GM12873 (cell line): ENCODE measurements around the gene ZNF624.
A peak's percentile ranks its signal among the peaks of the same experiment; 100 is the strongest.

Source experiments
- TF ChIP-seq, protein P1 (sequence below): IDR thresholded peaks from 2 replicates; pipeline ENCODE4 v1.5.1; 2012; ENCODE audit warnings: low read depth, mild to moderate bottlenecking, moderate library complexity, low read length, control low read depth; ENCODE audit not compliant: insufficient read depth; ENCODE audit errors: missing control alignments

ZNF624 gene

DNA sequence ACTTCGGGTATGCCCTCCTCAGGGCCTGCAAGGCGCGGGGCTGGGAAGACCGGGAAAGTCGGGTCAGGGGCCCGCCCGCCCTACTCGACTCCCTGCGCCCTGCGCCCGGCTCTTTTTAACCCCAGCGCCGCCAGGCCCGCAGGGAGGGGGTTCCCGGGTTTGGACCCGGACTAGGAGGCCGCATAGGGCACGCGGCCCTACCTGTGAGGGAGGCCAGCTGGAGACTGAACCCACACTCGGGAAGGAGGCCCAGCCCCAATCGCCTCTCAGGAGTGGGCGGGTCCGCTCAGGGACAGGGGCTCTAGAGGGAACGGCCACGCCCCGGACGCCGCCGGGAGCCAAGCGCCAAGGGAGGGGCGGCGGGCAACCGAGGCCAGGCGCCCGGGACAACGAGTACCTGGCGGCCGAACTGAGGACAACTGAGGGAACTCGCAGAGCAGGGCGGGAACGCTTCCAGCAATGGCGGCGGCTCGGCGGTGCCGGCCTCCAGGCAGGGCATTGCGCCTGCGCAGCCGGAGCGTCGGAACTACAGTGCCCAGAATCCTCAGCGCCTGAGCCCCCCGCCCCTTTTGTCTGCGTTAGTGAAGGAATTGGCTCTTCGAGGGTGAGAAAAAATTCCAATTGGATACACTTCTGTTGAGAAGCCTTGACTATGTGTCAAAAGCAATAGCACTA is at the start of gene ZNF624:
Gene ZNF624, minus strand, starts transcription at position 484 of the 675 bp plus-strand sequence.
- TF ChIP-seq, protein P1, sequence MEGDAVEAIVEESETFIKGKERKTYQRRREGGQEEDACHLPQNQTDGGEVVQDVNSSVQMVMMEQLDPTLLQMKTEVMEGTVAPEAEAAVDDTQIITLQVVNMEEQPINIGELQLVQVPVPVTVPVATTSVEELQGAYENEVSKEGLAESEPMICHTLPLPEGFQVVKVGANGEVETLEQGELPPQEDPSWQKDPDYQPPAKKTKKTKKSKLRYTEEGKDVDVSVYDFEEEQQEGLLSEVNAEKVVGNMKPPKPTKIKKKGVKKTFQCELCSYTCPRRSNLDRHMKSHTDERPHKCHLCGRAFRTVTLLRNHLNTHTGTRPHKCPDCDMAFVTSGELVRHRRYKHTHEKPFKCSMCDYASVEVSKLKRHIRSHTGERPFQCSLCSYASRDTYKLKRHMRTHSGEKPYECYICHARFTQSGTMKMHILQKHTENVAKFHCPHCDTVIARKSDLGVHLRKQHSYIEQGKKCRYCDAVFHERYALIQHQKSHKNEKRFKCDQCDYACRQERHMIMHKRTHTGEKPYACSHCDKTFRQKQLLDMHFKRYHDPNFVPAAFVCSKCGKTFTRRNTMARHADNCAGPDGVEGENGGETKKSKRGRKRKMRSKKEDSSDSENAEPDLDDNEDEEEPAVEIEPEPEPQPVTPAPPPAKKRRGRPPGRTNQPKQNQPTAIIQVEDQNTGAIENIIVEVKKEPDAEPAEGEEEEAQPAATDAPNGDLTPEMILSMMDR, result no peak

DNA sequence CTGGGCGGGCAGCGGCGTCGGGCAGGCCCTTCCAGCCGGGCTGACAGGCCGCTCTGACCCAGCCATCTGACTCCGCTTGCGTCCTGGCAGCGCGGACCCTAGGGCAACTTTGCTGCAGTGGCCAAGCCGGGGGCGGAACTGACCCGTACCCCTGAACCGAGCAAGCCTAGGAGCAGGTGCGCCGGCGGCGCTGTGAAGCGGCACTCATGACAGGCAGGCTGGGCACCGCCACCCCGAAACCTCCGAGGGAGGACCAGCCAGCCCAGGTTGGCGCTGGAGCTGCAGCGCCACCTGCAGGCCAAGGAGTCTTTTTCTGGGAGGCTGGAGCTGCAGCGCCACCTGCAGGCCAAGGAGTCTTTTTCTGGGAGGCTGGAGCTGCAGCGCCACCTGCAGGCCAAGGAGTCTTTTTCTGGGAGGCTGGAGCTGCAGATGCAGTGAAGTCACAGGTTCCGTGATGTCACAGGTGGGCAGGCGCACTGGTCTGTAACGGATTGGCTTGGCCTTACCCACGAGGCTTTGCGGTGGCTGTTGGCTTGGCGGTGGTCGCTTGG is 36.2 kb upstream of the ZNF624 start, which contains the start of gene CCDC144A:
Gene CCDC144A, plus strand, starts transcription at position 511 of the 551 bp plus-strand sequence. CDS start 160 bp downstream, outside the sequence.
- TF ChIP-seq, protein P1, result peak; percentile 69

DNA sequence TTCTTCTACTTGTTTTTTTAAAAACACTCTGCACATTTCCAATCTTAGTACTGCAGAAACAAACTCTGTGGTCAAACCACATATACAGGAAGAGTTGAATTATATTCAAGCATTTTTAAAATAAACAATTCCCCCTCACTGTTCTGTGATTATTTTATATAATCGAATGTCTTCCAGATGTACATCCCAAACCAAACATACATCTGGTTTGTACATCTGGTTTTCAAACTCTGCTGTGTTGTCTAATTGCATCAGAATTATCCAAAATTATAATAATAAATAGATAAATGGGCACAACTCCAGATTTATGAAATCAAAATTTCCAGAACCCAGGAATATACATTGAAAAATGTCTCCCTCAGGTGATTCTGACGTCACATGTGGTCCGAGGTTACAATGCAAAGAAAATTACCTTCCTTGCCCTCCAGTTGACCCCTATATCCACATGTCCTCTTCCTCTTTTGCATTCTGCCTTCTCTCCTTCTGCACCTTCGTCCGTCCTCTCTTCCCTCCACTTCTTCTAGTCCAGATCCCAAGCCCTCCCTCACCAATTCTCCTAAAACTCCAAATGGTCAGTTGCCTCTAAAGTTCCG is 23.1 kb upstream of the ZNF624 start:
- TF ChIP-seq, protein P1, result no peak

DNA sequence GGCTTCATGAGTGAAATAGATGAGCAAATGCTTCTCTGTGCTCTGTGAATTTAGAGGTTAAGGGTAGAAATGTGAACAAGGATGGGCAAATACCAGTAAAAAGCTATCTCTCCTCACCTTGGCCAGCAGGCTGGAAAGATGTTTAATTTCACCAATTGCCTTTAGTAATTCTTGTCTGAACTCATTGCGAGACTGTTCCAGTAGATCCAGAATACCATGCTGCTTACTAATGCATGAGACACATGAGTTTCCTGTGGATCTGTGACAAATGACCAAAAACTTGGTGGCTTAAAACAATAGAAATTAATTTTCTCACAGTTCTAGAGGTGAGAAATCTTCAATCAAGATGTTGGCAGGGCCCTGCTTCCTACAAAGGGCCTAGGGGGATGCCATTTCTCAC is 9.3 kb upstream of the ZNF624 start:
- TF ChIP-seq, protein P1, result no peak

DNA sequence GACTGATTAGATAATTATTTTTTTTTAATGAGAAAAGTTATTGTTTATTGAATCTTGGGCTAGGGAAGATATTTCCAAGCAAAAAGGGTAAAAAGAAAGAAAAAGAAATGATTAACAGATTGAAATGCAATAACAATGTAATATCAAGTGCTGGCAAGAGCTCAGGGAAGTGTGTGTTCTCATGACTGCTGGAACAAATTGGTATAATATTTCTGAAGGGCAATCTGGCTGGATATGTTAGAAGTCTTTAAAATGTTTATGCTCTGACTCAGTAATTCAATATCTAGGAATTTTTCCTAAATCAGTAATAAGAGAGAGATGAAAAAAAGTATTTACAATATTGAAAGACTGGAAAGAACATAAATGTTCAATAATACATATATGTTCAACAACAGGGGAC is 7.6 kb upstream of the ZNF624 start:
- TF ChIP-seq, protein P1, result no peak

DNA sequence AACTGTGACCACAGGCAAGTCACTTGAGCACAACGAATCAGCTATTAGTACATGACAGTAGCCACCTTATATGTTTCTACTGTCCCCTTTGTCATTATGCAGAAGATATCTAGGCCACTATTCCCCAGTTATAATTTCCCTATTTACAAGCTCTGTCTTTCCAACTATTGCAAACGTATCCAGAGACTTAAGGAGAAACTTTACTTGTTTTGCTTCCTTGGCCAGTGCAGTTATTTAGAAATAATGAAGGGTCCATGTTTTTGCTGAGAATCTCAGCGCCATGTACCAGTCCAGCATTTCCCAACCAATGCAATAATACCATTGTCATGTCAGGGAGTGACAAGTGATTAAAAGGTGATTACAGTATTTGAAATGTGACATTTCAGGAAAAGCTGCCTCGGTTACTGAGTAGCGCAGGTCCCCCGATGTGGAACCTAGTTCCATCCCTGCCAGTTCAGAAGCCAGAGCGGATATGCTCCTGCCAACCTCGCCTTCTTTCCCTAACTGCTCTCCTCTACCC is 743 bp downstream of the ZNF624 start:
- TF ChIP-seq, protein P1, result no peak

DNA sequence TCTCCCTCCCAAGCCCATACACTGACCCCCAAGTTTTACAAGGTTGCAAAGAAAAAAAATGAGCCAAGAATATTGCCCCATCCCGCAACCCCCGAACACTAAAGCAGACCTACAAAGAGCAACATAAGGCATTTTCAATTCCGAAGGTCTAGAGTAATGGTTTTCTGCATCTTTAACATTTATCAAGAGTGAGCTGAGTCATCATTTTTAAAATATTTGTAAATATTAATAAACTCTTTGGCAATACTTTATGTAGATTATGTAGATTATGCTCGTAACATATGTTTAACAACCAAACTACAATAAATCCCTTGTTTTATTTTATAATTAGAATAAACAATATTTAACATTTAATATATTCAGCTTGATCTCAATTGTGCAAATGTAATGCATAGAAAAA is 1.4 kb downstream of the ZNF624 start:
- TF ChIP-seq, protein P1, result no peak
